ENCODE measurements around the gene SPG21.

GRCh38 chr15:65006876-65007275, 17.2 kb upstream of the SPG21 start:
- TF ChIP-seq ZNF174 (tag by site-specific recombination; IDR thresholded peaks at IDR 0.05) (no peak), CTCF (tag by site-specific recombination; IDR thresholded peaks at IDR 0.05) (no peak), SP2 (tag by site-specific recombination; IDR thresholded peaks at IDR 0.05) (no peak), ZNF146 (tag by site-specific recombination; IDR thresholded peaks at IDR 0.05) (no peak), ZBTB8A (tag by site-specific recombination; IDR thresholded peaks at IDR 0.05) (no peak), ZNF362 (tag by site-specific recombination; IDR thresholded peaks at IDR 0.05) (no peak), ZNF560 (tag by site-specific recombination; IDR thresholded peaks at IDR 0.05; ENCODE audit: borderline replicate concordance) (no peak), ZNF529 (tag by site-specific recombination; IDR thresholded peaks at IDR 0.05; ENCODE audit: insufficient replicate concordance) (no peak), ZNF10 (tag by site-specific recombination; IDR thresholded peaks at IDR 0.05) (no peak), YY2 (tag by site-specific recombination; IDR thresholded peaks at IDR 0.05) (no peak), ZNF48 (tag by site-specific recombination; IDR thresholded peaks at IDR 0.05) (no peak)
